ENCODE results near the gene MDM2. TPM values are rescaled to one million over a fixed set of nuclear protein-coding genes. Genes with fewer than 3 reads are reported as not detected.
"Not testable (repeated sequence)": the region's sequence is repeated elsewhere in the genome, so short reads cannot be mapped to it uniquely, and the experiment has no call there.

The MDM2 gene
- total RNA-seq, 4 donors from 2014 or later = 44.3 to 84.2 (median 70.1) TPM

DNA sequence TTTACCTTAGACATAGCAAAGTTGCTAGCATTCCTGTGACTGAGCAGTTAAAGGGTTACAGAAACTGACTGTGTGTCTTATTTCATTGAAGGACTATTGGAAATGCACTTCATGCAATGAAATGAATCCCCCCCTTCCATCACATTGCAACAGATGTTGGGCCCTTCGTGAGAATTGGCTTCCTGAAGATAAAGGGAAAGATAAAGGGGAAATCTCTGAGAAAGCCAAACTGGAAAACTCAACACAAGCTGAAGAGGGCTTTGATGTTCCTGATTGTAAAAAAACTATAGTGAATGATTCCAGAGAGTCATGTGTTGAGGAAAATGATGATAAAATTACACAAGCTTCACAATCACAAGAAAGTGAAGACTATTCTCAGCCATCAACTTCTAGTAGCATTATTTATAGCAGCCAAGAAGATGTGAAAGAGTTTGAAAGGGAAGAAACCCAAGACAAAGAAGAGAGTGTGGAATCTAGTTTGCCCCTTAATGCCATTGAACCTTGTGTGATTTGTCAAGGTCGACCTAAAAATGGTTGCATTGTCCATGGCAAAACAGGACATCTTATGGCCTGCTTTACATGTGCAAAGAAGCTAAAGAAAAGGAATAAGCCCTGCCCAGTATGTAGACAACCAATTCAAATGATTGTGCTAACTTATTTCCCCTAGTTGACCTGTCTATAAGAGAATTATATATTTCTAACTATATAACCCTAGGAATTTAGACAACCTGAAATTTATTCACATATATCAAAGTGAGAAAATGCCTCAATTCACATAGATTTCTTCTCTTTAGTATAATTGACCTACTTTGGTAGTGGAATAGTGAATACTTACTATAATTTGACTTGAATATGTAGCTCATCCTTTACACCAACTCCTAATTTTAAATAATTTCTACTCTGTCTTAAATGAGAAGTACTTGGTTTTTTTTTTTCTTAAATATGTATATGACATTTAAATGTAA, 31.5 kb downstream of the MDM2 start:
- ATAC-seq (ENCODE audit: low FRiP score) (no peak), DNase-seq (ENCODE audit: low spot score) (no peak)
- TF ChIP-seq, protein P1, sequence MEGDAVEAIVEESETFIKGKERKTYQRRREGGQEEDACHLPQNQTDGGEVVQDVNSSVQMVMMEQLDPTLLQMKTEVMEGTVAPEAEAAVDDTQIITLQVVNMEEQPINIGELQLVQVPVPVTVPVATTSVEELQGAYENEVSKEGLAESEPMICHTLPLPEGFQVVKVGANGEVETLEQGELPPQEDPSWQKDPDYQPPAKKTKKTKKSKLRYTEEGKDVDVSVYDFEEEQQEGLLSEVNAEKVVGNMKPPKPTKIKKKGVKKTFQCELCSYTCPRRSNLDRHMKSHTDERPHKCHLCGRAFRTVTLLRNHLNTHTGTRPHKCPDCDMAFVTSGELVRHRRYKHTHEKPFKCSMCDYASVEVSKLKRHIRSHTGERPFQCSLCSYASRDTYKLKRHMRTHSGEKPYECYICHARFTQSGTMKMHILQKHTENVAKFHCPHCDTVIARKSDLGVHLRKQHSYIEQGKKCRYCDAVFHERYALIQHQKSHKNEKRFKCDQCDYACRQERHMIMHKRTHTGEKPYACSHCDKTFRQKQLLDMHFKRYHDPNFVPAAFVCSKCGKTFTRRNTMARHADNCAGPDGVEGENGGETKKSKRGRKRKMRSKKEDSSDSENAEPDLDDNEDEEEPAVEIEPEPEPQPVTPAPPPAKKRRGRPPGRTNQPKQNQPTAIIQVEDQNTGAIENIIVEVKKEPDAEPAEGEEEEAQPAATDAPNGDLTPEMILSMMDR (IDR thresholded peaks at IDR 0.05) = no peak

- not testable (repeated sequence) for ATAC-seq (ENCODE audit: low FRiP score); DNase-seq (ENCODE audit: low spot score)
Measured at GRCh38 chr12:68841175-68841574, 33.2 kb downstream of the MDM2 start.

DNA sequence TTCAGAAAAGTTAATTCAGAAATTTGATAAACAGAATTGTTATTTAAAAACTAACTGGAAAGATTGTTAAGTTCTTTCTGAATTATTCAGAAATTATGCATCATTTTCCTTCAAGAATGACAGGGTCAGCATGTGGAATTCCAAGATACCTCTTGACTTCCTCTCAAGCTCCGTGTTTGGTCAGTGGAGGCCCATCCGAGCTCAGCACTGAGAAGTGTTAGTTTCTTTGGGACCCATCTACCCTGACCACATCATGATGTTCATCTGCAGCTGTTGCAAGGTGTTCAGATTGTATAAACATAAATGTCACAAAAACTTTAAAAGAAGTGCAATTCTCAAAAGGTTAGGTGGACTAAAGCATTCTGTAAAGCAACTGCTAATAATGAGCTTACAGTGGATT, 33.7 kb downstream of the MDM2 start:
- TF ChIP-seq, protein P1 (IDR thresholded peaks at IDR 0.05) = no peak
- DNase-seq (ENCODE audit: low spot score) = no peak

DNA sequence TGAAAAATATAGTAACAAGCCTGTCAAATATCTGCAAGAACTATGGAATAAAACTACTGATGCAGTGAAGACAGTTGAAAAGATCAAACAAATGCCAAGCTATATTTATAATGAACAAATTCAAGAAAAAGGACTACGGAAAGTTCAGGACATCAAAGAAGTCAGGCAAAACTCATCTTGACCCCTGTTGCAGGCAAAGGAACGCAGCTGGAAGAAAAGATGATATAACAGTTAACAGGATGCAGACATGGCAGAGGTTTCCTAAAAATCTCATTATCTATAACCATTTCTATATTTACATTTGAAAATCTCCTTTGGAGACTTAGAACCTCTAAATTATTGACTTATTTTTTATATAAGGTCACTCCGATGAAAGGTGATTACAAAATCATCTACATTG, 34.1 kb downstream of the MDM2 start:
- no peak for DNase-seq (ENCODE audit: low spot score)
- no peak for ATAC-seq (ENCODE audit: low FRiP score)
- TF ChIP-seq, protein P1 (IDR thresholded peaks at IDR 0.05) = no peak

More for the DNA sequence above, 33.7 kb downstream of the MDM2 start:
- no peak for ATAC-seq (ENCODE audit: low FRiP score)

- DNase-seq (ENCODE audit: low spot score) = no peak
- TF ChIP-seq, protein P1 (IDR thresholded peaks at IDR 0.05) = no peak
- ATAC-seq (ENCODE audit: low FRiP score) = no peak
Measured at GRCh38 chr12:68842784-68843567, 35.0 kb downstream of the MDM2 start.

DNA sequence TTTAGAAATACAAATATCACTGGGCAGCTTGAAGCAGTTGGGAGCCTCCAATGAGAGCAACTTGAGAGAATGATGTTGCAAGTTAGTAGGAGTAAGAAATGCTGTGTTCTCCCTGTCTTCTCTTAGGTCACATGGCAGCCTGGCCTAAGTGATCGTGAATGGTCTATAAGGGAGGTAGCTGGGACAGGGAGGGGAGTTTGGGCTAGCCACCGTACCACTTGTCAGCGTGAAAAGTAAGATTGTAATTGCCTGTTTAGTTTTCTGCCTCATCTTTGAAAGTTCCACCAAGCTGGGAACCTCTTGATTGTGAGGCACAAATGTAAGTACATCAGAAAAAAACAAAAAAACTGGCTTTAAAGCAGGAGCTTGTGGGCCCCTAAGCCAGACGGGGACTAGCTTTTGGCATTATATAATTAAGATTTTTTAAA, 36.4 kb downstream of the MDM2 start:
- no peak for DNase-seq (ENCODE audit: low spot score)
- no peak for ATAC-seq (ENCODE audit: low FRiP score)
- TF ChIP-seq, protein P1 (IDR thresholded peaks at IDR 0.05) = no peak
